Measurements from ENCODE around the gene ATP8B4. TPM values are rescaled to one million over a fixed set of nuclear protein-coding genes. Genes with fewer than 3 reads are reported as not detected.

Gene ATP8B4
- polyA plus RNA-seq, 3 donors, result 2.3 to 3.6 (median 2.6) TPM

- DNase-seq, result no peak
Observed at GRCh38 chr15:50028326-50028725, 90.7 kb downstream of the ATP8B4 start.

- no peak for DNase-seq
Observed at GRCh38 chr15:50024281-50024680, 94.8 kb downstream of the ATP8B4 start.

- DNase-seq, result no peak
Observed at GRCh38 chr15:50018491-50018890, 100.5 kb downstream of the ATP8B4 start.

GRCh38 chr15:50017522-50017921 lies 101.5 kb downstream of the ATP8B4 start:
- no peak for DNase-seq

- DNase-seq, result no peak
Observed at GRCh38 chr15:50016951-50017350, 102.1 kb downstream of the ATP8B4 start.

- no peak for DNase-seq
Observed at GRCh38 chr15:50012790-50013189, 106.2 kb downstream of the ATP8B4 start.

- no peak for DNase-seq
Observed at GRCh38 chr15:50009634-50010033, 109.4 kb downstream of the ATP8B4 start.

- DNase-seq, result peak; percentile 72
Observed at GRCh38 chr15:50003786-50004334, 115.2 kb downstream of the ATP8B4 start.

GRCh38 chr15:49991587-49991986 lies 127.4 kb downstream of the ATP8B4 start:
- DNase-seq, result no peak

GRCh38 chr15:49990835-49991545 lies 128.0 kb downstream of the ATP8B4 start:
- DNase-seq, result no peak

GRCh38 chr15:49989498-49989897 lies 129.5 kb downstream of the ATP8B4 start:
- no peak for DNase-seq

GRCh38 chr15:49988766-49989165 lies 130.3 kb downstream of the ATP8B4 start:
- no peak for DNase-seq

GRCh38 chr15:49987896-49988295 lies 131.1 kb downstream of the ATP8B4 start:
- DNase-seq, result no peak

- DNase-seq, result no peak
Observed at GRCh38 chr15:49987198-49987785, 131.7 kb downstream of the ATP8B4 start.

GRCh38 chr15:49986326-49986725 lies 132.7 kb downstream of the ATP8B4 start:
- DNase-seq, result no peak

GRCh38 chr15:49985463-49985862 lies 133.6 kb downstream of the ATP8B4 start:
- no peak for DNase-seq

GRCh38 chr15:49984436-49984835 lies 134.6 kb downstream of the ATP8B4 start:
- no peak for DNase-seq

GRCh38 chr15:49982584-49982983 lies 136.4 kb downstream of the ATP8B4 start:
- DNase-seq, result no peak

GRCh38 chr15:49979705-49980382 lies 139.2 kb downstream of the ATP8B4 start:
- no peak for DNase-seq

- peak; percentile 7 for DNase-seq
Observed at GRCh38 chr15:49978121-49978520, 140.9 kb downstream of the ATP8B4 start.

- no peak for DNase-seq
Observed at GRCh38 chr15:49977306-49977705, 141.7 kb downstream of the ATP8B4 start.

GRCh38 chr15:49964551-49964950 lies 154.5 kb downstream of the ATP8B4 start:
- DNase-seq, result no peak

- DNase-seq, result peak; percentile 50
Observed at GRCh38 chr15:49964061-49964460, 155.0 kb downstream of the ATP8B4 start.
